K562 (cell line): ENCODE results near the gene WDR93. TPM values are rescaled to one million over a fixed set of nuclear protein-coding genes. Genes with fewer than 3 reads are reported as not detected.

ENCODE experiments used
- ARNT ChIP-seq, 2 experiments: fragments of 450-650 bp; IDR thresholded peaks; 2 replicates each; pipeline ENCODE4 v1.6.1; 2016; ENCODE audit warnings: mild to moderate bottlenecking in 1 of 2
- EGR1 ChIP-seq: fragments of 450-650 bp; conservative IDR thresholded peaks from 2 replicates; pipeline ENCODE4 v1.6.1; 2017; ENCODE audit warnings: mild to moderate bottlenecking
- KAT7 ChIP-seq: sonication (generic); formaldehyde crosslinking; IDR thresholded peaks from 2 replicates; pipeline ENCODE4 v1.8.0; 2022; ENCODE audit warnings: missing genetic modification reagents, mild to moderate bottlenecking, borderline replicate concordance
- KLF1 ChIP-seq: fragments of 450-650 bp; IDR thresholded peaks from 2 replicates; pipeline ENCODE4 v1.6.1; 2016; ENCODE audit warnings: missing genetic modification characterization, missing compliant biosample characterization
- POLR2AphosphoS2 ChIP-seq: IDR thresholded peaks from 2 replicates; pipeline ENCODE4 v1.6.1; 2012; ENCODE audit warnings: low read length, improper control_type of control experiment
- POLR2B ChIP-seq: fragments of 450-650 bp; IDR thresholded peaks from 2 replicates; pipeline ENCODE4 v1.6.1; 2018; ENCODE audit warnings: low read depth; ENCODE audit not compliant: partially characterized antibody
- WHSC1 ChIP-seq: IDR thresholded peaks from one replicate; pipeline ENCODE4 v1.6.1; 2012; ENCODE audit warnings: low read length, control low read depth, inconsistent platforms
- ZNF408 ChIP-seq: fragments of 250-450 bp; sonication (Bioruptor Pico); IDR thresholded peaks from 2 replicates; pipeline ENCODE4 v1.4.0; 2020; ENCODE audit warnings: low read depth, mild to moderate bottlenecking, moderate library complexity
- ZNF436 ChIP-seq: fragments of 250-450, 450-650 bp; sonication (Bioruptor Pico); formaldehyde crosslinking; IDR thresholded peaks from 2 replicates; pipeline ENCODE4 v1.7.0; 2020; ENCODE audit warnings: mild to moderate bottlenecking
- ZNF75A ChIP-seq: fragments of 450-650 bp; formaldehyde crosslinking; IDR thresholded peaks from 2 replicates; pipeline ENCODE4 v1.4.0; 2020; ENCODE audit warnings: mild to moderate bottlenecking
- polyA plus RNA-seq, 8 experiments: library from polyadenylated mRNA; depleted of rRNA in 4 of 8; stranded (reverse) in 5 of 8; unstranded in 3 of 8; fragments of >200 nt; fragmentation: Nextera tagmentation in 2 of 8; fragmentation: Illumina TruSeq in 1 of 8; extraction: Ambion mirVana in 2 of 8; extraction: Trizol in 1 of 8; gene quantifications; 2 replicates each; pipeline versions ENCODE4 v1.2.1 to v1.2.3, GENCODE V29; 2011 to 2014; ENCODE audit warnings: inconsistent platforms in 1 of 8, missing spikeins in 1 of 8
- total RNA-seq, 7 experiments: library from RNA; depleted of rRNA in 6 of 7; stranded (reverse); fragments of >200 nt in 6 of 7; fragmentation: Illumina TruSeq in 2 of 7; extraction: Trizol in 2 of 7; gene quantifications; 2 replicates each; pipeline versions ENCODE4 v1.2.1 to v1.2.3, GENCODE V29; 2011 to 2021; ENCODE audit warnings: low replicate concordance in 1 of 7
- TF ChIP-seq, protein P1 (sequence below): fragments of 450-650 bp; IDR thresholded peaks from 2 replicates; pipeline ENCODE4 v1.6.1; 2018; ENCODE audit not compliant: partially characterized antibody
- TF ChIP-seq, protein P2 (sequence below), 2 experiments: fragments of 200-800 bp in 1 of 2; sonication (Bioruptor generic) in 1 of 2; sonication (generic) in 1 of 2; formaldehyde crosslinking in 1 of 2; IDR thresholded peaks in 1 of 2; conservative IDR thresholded peaks in 1 of 2; 2 replicates each; pipeline versions ENCODE4 v1.5.0 to v1.6.1; 2016 to 2020; ENCODE audit warnings: missing compliant biosample characterization in 1 of 2, missing genetic modification characterization in 1 of 2, missing genetic modification reagents in 1 of 2
- TF ChIP-seq, protein P3 (sequence below), 2 experiments: fragments of 450-650 bp; formaldehyde crosslinking in 1 of 2; IDR thresholded peaks; 2 replicates each; pipeline versions ENCODE4 v1.4.0 to v1.6.1; 2014 to 2020; ENCODE audit warnings: mild to moderate bottlenecking in 2 of 2, borderline replicate concordance in 1 of 2, low read depth in 1 of 2
- TF ChIP-seq, protein P4 (sequence below): sonication (generic); formaldehyde crosslinking; IDR thresholded peaks from 2 replicates; pipeline ENCODE4 v1.8.1; 2022; ENCODE audit warnings: missing genetic modification reagents

The WDR93 gene
- total and polyA plus RNA-seq, 9 of the 15 experiments (the other 6 are each of a cell fraction or from before 2014, with no cell fraction given) = not detected

DNA sequence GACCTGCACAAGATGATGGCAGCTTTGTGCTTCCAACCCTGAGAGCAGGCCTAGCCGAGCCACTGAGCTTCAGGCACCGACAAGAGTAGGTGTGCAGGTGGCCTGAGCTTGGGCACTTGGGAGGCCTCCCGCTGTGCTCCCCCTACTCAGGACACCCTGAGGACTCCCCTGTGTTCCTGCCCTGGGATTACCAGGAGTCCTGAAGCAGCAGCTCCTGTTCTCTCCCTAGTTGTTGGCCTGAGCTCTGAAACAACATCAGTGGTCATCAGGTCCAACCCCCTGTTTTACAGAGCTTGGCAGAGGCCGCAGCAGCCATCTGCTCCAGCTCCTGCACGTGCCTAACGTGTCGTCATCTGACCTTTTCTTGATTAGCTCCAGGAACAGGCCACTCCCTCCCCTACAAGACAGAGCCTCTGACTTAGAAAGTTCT lies 77.5 kb downstream of the WDR93 start (continued):
- TF ChIP-seq ZNF408 (CRISPR knock-in tag) (no peak), ARNT (IDR thresholded peaks at IDR 0.05) (no peak), KAT7 (CRISPR knock-in tag) (no peak), EGR1 (no peak), POLR2B (no peak), ZNF436 (no peak), POLR2AphosphoS2 (no peak), KLF1 (tag) (no peak), ZNF75A (CRISPR knock-in tag) (no peak), WHSC1 (no peak)
- TF ChIP-seq, protein P1, sequence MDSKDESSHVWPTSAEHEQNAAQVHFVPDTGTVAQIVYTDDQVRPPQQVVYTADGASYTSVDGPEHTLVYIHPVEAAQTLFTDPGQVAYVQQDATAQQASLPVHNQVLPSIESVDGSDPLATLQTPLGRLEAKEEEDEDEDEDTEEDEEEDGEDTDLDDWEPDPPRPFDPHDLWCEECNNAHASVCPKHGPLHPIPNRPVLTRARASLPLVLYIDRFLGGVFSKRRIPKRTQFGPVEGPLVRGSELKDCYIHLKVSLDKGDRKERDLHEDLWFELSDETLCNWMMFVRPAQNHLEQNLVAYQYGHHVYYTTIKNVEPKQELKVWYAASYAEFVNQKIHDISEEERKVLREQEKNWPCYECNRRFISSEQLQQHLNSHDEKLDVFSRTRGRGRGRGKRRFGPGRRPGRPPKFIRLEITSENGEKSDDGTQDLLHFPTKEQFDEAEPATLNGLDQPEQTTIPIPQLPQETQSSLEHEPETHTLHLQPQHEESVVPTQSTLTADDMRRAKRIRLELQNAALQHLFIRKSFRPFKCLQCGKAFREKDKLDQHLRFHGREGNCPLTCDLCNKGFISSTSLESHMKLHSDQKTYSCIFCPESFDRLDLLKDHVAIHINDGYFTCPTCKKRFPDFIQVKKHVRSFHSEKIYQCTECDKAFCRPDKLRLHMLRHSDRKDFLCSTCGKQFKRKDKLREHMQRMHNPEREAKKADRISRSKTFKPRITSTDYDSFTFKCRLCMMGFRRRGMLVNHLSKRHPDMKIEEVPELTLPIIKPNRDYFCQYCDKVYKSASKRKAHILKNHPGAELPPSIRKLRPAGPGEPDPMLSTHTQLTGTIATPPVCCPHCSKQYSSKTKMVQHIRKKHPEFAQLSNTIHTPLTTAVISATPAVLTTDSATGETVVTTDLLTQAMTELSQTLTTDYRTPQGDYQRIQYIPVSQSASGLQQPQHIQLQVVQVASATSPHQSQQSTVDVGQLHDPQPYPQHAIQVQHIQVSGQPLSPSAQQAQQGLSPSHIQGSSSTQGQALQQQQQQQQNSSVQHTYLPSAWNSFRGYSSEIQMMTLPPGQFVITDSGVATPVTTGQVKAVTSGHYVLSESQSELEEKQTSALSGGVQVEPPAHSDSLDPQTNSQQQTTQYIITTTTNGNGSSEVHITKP = no peak
- TF ChIP-seq, protein P2, sequence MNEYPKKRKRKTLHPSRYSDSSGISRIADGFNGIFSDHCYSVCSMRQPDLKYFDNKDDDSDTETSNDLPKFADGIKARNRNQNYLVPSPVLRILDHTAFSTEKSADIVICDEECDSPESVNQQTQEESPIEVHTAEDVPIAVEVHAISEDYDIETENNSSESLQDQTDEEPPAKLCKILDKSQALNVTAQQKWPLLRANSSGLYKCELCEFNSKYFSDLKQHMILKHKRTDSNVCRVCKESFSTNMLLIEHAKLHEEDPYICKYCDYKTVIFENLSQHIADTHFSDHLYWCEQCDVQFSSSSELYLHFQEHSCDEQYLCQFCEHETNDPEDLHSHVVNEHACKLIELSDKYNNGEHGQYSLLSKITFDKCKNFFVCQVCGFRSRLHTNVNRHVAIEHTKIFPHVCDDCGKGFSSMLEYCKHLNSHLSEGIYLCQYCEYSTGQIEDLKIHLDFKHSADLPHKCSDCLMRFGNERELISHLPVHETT (CRISPR knock-in tag; conservative IDR thresholded peaks at IDR 0.05 in 1 of 2, IDR thresholded peaks at IDR 0.05 in 1 of 2) = no peak
- TF ChIP-seq, protein P3, sequence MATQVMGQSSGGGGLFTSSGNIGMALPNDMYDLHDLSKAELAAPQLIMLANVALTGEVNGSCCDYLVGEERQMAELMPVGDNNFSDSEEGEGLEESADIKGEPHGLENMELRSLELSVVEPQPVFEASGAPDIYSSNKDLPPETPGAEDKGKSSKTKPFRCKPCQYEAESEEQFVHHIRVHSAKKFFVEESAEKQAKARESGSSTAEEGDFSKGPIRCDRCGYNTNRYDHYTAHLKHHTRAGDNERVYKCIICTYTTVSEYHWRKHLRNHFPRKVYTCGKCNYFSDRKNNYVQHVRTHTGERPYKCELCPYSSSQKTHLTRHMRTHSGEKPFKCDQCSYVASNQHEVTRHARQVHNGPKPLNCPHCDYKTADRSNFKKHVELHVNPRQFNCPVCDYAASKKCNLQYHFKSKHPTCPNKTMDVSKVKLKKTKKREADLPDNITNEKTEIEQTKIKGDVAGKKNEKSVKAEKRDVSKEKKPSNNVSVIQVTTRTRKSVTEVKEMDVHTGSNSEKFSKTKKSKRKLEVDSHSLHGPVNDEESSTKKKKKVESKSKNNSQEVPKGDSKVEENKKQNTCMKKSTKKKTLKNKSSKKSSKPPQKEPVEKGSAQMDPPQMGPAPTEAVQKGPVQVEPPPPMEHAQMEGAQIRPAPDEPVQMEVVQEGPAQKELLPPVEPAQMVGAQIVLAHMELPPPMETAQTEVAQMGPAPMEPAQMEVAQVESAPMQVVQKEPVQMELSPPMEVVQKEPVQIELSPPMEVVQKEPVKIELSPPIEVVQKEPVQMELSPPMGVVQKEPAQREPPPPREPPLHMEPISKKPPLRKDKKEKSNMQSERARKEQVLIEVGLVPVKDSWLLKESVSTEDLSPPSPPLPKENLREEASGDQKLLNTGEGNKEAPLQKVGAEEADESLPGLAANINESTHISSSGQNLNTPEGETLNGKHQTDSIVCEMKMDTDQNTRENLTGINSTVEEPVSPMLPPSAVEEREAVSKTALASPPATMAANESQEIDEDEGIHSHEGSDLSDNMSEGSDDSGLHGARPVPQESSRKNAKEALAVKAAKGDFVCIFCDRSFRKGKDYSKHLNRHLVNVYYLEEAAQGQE (IDR thresholded peaks at IDR 0.05; ENCODE audit: borderline replicate concordance) = no peak
- TF ChIP-seq, protein P3 (CRISPR knock-in tag; IDR thresholded peaks at IDR 0.05; ENCODE audit: low read depth) = no peak
- TF ChIP-seq, protein P4, sequence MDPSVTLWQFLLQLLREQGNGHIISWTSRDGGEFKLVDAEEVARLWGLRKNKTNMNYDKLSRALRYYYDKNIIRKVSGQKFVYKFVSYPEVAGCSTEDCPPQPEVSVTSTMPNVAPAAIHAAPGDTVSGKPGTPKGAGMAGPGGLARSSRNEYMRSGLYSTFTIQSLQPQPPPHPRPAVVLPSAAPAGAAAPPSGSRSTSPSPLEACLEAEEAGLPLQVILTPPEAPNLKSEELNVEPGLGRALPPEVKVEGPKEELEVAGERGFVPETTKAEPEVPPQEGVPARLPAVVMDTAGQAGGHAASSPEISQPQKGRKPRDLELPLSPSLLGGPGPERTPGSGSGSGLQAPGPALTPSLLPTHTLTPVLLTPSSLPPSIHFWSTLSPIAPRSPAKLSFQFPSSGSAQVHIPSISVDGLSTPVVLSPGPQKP (CRISPR knock-in tag) = no peak
